Astrocyte of the hippocampus (primary cell): ENCODE data around the gene CHTOP.

Experiments
- DNase-seq: peaks from one replicate; pipeline ENCODE4 v3.0.0; 2011; ENCODE audit warnings: low read depth, low spot score

The CHTOP gene

DNA sequence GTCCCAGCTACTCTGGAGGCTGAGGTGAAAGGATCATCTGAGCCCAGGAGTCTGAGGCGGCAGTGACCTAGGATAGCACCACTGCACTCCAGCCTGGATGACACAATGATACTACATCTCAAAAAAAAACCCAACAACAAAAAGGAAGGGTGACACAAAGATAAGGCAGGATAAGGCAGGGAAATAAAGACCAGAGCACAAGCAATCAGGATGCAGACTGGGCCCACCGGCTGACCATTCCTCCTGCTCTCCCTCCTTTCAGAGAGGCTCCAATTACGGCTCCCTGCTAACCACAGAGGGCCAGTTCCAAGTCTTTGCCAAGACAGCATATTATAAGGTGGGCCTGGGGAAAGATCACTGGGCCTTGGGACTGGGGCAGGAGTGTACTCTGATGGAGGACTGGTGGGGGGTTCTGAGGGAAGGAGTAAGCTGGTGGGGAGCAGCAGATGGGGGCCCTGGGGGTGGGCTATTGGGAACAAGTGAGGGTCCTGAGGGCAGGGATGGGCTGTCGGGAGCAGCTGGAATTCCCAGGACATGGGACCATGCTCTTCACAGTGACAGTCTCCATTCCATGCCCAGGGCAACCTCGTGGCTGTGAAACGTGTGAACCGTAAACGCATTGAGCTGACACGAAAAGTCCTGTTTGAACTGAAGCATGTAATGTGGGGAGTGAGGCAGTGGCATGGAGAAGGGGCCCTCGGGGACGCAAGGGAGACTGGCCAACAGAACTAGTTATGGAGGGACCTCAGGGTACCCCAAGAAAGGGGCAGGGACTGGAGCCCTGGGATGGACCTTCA, 51.9 kb downstream of the CHTOP start:
- no peak for DNase-seq

DNA sequence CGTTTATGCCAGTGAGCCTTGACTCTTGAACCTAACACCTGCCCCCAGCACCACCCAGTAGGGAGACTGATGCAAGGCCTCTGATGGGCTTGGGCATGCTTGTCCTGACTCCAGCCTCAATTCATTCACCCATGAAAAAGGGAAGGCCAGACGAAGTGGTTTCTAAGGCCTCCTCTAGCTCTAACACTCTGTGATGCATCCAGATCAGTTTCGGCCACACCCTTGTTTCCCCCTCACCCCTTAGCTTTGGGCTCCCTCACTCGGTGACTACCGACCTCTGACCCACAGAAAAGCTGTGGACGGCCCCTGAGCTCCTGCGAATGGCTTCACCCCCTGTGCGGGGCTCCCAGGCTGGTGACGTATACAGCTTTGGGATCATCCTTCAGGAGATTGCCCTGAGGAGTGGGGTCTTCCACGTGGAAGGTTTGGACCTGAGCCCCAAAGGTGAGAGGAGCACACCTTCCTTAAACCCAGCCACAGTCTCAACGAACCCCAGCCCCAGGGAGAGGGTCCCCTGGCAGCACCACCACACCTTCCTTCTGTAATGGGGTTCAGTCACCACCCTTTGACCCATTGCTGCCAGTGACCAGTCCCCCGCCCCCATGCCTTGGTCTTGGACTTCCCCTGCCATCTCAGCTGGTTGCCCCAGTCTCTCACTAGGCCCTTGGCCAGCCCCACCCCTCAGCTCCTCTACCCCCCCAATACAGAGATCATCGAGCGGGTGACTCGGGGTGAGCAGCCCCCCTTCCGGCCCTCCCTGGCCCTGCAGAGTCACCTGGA, 53.7 kb downstream of the CHTOP start:
- no peak for DNase-seq

DNA sequence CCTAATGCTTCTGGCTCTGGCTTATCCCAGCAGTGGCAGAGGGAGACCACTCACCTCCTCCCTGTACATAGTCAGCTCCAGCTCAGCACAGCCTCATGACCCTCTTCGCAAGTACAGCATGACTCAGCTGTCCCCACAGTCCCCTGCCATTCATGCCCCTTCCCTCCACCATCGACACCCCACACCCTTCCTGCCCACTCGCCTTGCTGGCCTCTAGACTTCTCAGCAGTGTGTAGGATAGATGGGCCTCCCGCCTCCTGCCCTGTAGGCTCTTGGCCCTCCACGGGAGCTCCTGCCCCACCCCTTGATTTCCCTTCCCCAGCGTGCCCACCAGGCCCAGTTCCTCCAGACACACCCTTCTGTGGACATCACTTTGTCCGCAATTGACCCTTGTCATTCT, 54.4 kb downstream of the CHTOP start:
- DNase-seq = no peak

DNA sequence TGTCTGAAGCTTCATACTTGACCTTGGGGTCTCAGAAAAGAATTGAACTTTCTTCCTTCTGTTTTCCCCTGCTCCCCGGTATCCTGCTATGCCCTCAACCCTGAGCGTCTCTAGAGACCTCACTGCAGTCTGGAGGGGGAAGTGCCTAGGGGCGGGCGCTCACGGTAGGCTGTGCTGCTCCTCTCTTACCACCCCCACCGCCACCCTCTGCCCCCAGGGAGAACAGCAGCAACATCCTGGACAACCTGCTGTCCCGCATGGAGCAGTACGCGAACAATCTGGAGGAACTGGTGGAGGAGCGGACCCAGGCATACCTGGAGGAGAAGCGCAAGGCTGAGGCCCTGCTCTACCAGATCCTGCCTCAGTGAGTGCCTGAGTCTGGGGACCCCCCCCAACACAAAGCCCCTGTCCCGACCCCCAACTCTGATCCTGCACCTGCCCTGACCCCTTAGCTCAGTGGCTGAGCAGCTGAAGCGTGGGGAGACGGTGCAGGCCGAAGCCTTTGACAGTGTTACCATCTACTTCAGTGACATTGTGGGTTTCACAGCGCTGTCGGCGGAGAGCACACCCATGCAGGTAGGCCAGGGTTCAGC, 55.0 kb downstream of the CHTOP start:
- DNase-seq = no peak

DNA sequence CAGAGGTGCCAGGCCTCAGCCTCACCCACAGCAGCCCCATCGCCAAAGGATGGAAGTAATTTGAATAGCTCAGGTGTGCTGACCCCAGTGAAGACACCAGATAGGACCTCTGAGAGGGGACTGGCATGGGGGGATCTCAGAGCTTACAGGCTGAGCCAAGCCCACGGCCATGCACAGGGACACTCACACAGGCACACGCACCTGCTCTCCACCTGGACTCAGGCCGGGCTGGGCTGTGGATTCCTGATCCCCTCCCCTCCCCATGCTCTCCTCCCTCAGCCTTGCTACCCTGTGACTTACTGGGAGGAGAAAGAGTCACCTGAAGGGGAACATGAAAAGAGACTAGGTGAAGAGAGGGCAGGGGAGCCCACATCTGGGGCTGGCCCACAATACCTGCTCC, 59.6 kb downstream of the CHTOP start:
- DNase-seq = no peak
